Stimulated activated CD4-positive, alpha-beta T cell treated with anti-CD3 and anti-CD28 coated beads, Interleukin-1b, Interleukin-23, amount 100 ng/mL, for 48 hours (primary cell): ENCODE measurements around the gene ZNF189.

Source experiments
- DNase-seq: peaks from one replicate; pipeline ENCODE4 v3.0.0-alpha.2; 2020

The ZNF189 gene

DNA sequence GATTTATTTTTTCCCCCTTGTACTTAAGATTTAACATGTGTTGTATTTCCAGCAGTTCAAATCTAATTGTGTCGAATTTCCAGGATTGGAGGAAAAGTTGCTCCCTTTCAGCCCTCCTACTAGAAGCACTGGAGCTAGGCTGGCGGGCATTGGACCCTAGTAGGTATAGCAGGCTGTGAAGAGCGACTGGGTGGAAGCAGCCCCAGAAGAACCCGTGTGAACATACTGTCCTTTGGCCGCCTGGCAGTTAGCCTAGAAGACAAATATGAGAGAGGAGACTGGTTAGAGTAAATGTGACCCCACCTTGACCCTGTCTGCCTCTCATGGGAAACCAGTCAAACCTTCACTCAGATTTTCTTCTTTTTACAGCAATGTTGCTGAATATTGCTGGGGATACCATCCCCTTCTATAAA lies 23.0 kb downstream of the ZNF189 start:
- no peak for DNase-seq

DNA sequence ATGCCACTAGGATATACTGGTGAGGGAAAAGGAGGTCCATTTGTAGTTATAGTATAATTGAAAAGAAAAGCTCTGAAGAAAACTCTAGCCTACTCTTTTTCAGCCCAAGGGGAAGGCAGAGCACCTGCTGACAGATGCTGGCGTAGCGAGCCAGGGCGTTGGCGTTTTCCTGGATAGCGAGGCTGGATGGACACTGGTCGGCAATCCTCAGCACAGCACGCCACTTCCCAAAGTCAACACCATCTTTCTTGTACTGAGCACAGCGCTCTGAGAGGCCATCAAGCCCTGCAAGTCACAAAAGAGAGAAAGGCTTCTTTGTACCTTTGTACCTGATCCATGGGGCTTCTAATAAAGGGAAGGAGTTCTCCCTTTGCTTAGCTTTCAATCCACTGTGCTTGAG lies 28.7 kb downstream of the ZNF189 start:
- no peak for DNase-seq

DNA sequence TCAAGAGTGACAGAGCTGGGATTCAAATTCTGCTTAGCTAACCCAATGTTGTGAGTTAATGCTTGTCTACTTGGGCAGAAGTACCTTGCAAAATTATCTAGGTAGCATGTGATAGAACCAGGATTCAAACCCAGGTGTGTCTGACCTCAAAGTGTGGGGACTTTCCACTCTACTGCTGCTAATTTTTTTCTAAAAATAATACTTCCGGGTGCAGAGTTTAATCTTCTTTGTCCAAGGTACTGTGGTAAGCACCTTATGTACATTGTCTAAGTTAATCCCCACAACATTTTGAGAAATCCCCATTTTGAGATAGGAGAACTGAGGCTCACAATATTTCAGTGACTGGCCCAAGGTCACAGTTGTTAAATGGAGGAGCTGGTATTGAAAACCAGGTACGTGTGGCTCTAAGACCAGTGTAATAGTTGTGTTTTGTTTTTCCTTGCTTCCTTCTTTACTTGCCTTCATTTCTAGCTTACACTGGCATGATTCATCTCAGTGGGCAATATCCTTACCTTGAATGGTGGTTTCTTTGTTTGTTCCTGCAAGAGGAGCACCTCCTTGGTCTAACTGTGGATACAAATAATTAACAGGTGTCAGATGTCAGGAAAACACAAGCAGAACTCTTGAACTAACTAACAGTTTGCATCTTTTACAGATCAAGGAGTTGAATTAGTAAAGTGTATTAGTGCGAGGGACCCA lies 29.5 kb downstream of the ZNF189 start:
- no peak for DNase-seq

DNA sequence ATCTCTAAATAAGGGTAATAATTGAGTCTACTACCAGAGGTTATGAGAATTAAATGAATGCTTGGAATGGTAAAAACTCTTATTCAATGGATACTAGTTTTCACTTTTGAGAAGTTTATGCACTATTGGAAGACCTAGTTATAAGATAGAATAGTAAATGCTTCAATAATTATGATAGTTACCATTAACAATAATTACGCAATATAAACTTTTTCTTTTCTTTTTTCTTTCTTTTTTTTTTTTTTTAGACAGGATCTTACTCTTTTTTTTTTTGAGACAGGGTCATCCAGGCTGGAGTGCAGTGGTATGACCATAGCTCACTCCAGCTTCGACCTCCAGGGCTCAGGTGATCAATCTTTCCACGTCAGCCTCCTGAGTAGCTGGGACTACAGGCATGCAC lies 30.3 kb downstream of the ZNF189 start:
- no peak for DNase-seq

DNA sequence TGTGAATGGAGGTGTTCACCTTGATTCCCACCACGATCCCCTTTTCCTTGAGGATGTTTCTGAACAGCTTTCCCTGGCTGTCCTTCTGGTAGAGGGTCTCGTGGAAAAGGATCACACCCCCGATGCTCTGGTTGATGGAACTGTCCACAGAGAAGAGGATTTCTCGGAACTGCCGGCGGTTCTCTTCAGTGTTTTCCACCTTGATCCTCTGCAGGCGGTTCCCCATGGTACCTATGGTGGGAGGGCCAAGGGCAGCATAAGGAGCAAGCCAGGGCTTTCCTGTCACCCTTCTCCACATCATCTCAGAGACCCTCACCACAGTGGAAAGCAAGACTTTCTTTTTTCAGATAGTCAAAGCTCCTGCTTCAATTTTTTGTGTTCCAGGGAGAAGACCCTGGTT lies 31.1 kb downstream of the ZNF189 start:
- DNase-seq: no peak

DNA sequence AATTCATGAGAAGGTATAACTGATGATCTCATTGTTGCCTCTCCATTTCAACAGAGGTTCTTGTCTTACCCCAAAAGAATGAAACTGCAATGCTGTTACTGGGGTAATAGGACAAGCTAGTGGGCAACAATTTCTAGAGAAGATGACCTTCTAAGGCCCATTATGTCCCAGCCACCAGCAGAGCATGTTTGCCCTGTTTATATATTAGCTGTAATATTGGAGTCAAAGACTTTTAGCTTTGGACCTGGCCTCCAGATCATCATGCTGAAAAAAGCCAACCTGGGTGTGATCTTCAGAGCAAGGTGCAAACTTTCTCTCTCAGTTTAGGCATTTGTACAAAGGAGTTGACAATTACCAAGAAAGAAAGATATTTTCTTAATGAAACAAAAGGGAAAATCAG lies 33.5 kb downstream of the ZNF189 start:
- DNase-seq: no peak

DNA sequence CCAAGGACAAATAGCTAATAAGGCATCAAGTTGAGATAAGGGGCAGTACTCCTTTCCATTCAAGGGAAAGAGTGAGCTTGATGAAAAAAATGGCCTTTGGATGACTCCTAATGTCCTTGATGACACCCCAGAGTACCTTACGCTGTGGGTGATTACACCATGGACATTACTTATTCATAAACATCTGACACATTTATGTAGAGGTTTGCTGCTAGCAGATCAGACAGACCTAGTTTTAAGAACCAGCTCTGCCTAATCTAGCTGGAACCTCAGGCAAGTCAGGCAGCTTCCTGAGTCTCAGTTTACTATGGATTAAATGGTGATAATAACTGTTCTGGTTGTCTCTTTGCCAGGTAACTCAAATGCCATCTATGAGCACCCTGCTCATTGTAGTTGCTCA lies 34.1 kb downstream of the ZNF189 start:
- no peak for DNase-seq

DNA sequence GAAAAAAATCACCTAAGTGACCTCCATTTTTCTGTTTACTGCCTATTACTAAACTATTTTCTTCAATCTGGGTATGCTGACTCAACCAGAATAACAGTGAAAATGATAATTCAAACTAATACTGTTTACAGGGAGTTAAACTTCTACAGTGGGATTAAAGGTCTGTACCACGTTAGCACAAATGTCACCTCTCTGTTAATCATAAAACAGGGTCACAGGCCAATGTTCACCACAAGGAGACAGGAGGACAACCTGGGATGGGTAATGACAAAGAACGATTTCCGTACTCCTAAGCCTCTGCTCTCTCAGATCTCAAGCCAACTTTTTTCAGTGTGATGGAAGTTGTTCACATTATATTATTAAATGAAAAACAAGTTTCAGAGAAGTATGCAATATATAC lies 34.6 kb downstream of the ZNF189 start:
- DNase-seq: no peak

DNA sequence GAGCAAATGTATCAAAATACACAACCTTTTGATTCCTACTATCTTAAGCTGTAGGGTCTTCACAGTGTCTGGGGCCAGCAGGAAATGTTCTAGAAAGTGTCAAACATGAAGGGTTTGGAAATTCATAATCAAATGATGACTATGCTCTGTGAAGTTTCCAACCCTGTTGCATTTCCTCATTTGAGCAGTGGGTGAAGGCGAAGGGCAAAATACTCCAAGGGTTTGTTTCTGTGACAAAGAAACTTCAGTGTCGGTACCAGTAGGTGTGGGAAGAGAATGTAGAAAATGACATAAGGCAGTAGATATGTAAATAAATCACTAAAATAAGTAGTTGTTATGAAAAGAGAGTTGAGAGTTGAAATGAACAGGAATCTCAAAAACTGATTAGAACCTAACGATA lies 36.3 kb downstream of the ZNF189 start:
- DNase-seq: no peak

DNA sequence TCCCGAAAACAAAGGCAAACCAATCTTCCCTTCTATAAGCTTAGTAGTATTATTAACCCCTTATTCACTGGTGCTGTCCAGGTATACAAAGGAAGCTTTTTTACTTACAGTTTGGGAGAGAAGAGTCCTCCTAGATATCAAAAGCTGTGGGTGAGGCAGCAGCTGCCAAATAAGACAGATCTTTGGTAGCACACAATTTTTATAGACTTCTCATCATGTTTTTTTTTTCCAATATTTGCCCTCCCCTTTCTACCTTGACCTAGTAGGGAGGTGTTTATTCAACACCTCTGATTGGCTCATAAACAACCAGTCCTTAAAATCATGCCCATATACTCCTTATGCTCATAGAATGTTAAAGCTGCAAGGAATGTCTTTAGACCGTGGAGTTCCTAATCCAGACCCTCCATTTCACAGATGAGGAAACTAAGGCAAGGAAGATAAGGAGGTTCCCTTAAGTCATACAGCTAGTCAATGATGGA lies 37.0 kb downstream of the ZNF189 start, which contains the start of gene ALDOB:
ALDOB (minus strand) TSS at position 174 of the 479 bp plus-strand sequence. CDS start 4,887 bp downstream, outside the sequence.
- DNase-seq: no peak

DNA sequence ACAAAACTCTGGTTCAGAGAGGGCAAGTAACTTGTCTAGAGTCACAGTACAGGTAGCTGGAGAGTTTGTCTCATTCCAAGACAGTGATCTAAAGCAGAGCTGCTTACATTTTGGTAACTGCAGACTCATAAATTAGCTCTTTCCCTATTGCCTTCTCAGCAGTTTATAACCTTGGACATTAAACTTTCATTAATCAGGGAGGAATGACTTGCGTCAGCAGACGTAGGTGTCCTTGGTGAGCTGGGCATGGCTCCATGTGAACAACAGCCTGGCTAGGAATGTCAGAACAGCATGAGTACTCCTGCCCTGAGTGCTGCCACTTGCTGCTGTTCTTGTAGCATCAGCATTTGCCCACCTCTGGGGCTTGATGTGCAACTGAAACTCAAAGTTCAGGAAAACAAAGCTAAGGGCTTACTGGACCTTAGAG lies 39.2 kb downstream of the ZNF189 start:
- no peak for DNase-seq

DNA sequence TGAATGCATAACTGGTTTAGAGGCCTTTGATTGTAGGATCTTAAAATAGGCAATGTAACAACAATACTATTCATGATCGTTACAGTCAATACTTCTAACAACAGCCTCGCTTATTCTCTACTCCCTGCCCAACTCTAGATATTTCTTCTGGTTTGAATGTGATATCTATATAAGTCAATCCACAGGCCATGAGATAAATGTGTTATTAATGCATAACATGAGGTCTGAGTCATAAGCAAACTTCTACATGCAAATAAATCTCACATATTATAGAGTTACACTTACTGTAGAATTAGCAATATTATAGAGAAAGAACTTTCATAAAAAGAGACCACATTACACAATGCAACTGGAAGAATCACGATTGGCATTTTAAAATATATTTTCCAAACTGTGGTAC lies 39.9 kb downstream of the ZNF189 start:
- DNase-seq: no peak

DNA sequence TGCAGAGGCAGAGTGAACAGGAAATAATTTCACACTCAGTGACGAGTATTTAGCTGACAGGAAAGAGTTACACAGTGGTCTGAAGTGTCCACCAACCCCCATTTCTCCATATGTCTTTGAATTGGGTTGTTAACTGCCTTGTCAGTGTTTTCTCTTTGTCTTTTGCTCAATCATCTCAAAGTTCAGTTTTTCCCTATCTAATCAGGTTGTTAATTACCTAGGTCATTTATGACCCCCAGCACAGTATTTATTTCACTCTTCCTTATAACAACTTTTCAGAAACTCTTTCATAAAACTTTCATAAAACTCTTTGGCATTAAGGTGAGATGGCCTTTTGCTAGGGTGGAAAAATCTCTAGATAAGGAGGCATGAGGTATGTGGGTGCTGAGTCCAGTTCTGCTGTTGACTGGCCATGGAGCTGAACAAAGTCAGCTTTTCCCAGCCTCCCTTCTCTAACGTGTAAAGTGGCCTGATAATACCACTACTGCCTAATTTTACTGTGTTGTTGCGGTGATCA lies 42.1 kb downstream of the ZNF189 start:
- DNase-seq: no peak

DNA sequence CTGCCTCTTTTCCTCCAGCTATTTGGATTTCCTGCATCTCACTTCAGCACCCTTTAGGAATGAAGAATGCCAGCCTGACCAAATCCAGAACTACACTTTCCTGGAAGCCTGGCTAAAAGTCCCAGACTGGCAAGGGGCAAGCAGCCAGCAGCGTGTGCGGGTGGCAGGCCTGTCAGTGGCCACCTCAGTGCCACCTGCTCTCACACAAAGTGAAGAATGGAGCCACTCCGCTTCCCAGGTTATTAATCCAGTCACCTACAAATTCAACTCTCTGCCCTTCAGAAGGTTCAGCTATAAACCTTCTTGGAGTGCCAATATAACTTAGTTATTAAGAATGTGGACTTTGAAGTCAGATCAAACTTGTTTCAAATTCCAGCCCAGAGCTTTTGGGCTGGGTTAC lies 43.7 kb downstream of the ZNF189 start:
- no peak for DNase-seq

DNA sequence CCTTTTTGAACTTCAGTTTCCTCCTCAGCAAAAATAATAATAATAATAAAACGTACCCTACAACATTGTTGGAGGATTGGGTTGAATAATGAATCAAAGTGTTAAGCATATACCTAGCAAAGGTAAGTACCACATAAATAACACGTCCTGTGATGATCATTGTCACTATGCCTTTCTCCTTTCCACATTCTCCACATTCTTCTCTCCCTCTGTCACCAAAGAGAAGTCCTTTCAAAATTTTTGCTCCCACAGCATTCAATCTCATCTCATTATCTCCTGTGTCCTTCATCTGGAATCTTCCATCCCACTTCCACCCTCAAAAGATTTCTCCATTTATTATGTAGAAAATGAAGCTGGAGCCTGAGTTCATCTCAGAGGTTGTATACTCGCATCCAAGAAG lies 44.1 kb downstream of the ZNF189 start:
- DNase-seq: no peak

DNA sequence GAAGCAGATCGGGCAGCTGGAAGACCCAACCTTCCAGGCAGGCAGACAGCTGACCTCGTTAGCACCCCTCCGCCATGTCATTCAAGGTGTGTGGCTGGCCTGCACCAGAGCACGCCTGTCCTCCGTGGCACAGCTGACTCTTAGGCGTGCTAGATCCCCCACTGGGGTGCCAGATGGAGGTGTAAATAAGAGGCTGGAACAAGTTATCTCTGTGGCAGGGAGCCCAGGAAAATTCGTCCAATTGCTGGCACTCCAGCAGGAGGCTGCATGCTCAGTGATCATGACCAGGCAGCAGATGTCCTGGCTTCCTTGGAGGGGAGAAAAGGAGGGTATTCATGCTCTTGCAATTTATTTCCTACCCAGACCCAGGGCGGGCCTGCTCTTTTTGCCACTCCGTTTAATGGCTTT lies 44.7 kb downstream of the ZNF189 start:
- DNase-seq: no peak

DNA sequence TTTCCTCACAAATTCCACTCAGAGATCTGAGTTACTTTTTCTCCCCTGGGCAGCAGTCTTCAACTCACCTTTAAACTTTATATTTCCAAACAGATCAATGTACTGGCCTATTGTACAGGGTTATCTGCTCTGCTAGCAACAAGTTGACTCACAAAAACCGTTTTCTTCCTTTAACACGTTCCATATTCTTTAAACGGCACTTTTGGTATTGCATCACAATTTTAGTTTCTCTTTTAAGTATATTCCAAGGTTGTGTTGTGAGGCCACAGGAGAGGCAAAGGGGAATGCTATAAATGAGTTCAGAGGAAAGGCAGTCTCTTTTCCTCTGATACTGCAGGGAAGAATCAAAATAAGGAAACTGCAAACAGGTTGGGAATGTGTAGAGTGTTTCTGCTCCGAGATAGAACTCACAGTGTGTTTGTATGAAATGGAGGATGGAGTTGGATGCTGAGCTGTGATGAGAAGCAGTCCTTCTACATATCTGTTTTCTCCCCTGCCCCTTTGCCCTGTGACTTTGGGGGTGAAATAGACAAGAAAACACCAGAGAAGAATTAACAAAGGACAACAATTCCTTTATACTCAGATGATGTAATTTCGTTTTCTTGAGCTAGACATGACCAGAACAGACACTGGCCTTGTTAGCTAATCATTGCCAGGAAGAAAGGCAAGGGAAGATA lies 46.8 kb downstream of the ZNF189 start:
- no peak for DNase-seq

DNA sequence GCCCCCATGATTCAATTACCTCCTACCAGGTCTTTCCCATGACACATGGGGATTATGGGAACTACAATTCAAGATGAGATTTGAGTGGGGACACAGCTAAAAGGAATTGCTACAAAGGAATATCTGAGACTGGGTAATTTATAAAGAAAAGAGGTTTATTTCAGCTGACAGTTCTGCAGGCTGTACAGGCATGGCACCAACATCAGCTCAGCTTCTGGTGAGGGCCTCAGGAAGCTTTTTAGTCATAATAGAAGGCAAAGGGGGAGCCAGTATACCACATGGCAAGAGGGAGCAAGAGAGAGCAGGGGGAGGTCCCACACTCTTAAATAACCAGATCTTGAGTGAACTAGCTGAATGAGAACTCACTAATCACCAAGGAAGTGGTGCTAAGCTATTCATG lies 48.1 kb downstream of the ZNF189 start:
- no peak for DNase-seq

DNA sequence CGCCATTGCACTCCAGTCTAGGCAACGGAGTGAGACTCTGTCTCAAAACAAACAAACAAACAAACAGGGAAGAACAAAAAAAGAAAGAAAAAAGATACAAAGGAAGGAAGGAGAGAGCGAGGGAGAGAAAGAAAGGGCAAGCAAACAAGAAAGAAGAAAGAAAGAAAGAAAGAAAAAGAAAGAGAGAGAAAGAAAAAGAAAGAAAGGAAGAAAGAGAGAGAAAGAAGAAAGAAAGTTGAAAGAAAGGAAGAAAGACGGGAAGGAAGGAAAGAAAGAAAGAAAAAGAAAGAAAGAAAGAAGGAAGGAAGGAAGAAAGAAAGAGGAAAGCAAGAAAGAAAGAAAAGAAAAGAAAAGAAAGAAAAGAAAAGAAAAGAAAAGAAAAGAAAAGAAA lies 50.0 kb downstream of the ZNF189 start:
- no peak for DNase-seq

DNA sequence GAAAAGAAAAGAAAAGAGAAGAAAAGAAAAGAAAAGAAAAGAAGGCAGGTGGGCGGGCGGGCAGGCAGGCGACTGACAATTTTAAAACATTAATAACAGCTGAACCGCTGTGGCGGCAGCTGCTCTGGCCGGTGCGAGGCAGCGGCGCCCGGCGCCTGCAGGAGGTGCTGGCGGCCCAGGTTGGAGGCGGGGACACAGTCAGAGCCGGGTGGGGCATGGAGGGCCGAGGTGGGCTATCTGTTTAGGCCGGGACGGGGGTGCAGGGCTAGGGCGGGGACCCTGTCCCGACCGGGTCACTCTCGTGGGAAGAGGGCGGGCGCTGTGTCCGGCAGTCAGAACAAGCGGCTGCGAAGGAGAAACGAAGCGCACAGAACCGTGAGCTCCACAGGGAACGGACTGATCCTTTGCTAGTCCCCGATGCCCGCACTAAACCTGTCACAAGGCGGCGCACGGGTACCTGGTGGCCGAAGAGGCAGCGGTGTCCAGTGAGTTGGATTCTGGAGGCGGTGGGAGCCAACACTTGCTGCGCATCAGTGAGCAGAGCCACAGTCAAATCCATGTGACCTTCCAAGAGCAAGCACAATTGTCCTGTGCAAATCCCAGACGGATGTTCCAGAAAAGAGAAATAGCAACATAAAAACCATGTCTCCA lies 50.5 kb downstream of the ZNF189 start:
- peak; percentile 46 for DNase-seq

DNA sequence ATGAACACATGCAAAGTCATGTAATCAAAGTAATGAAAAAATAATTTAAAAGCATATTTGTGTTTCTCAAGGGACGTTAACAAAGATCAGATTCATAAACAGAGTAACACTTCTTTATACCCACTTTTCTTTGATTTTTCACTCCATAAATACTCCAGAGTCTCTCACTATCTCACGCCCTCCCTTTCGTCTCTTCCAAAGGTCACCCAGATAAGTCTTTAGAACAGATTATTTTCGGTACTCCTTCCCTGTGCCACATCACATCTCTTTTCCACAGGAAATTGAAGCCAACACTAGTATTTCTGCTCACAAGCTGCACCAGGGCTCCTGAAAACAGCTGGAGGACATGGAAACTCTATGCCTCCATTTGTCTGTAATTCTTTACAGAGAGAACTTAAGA lies 52.3 kb downstream of the ZNF189 start:
- no peak for DNase-seq

DNA sequence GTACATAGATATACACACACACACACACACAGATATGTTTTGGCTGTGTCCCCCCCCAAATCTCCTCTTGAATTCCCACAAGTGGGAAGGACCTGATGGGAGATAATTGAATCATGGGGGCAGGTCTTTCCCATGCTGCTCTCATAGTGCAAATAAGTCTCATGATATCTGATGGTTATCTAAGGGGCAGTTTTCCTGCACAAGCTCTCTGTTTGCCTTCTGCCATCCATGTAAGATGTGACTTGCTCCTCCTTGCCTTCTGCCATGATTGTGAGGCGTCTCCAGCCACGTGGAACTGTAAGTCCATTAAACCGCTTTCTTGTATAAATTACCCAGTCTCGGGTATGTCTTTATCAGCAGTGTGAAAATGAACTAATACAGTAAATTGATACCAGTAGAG lies 52.8 kb downstream of the ZNF189 start:
- DNase-seq: no peak

DNA sequence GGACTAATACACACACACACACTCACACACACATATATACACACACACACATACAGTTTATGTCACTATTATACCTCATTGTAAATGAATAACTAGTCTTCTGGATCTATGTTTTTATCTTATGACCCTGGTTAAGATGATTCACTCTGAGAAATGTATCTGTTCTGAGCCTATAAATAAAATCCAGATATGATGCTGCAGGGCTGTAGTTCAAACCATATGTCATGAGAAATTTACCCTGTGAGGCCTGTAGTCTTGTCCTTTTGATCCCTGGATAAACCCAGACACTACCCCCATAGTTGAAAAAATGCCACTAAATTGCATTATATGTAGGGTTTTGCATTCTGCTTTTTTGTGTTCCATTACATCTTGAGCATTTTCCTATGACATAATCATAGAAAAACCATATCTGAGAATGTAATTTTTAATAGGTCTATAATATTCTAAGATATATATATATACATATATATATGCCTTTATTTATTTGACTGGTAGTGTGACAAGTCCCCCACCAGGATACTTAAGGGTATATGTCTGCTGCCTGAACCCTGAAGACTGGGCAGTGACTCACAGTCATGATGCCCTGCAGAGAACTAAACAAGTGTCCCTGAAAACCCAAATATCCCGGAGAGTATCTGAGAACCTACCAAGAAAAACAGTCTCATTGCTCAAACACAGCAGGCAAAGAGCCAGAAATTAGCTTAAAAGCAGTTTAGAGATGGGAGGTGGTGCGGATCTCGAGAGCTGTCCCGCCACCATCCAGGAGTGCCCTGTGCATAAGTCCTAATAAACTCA lies 55.3 kb downstream of the ZNF189 start:
- no peak for DNase-seq
